GM18868 (cell line): ENCODE measurements around the gene ILRUN.
"Not testable (repeated sequence)": the region's sequence is repeated elsewhere in the genome, so short reads cannot be mapped to it uniquely, and the experiment has no call there.

Experiments used
- ATAC-seq: cut with Tn5 transposase; IDR thresholded peaks from one replicate; pipeline ENCODE4 v1.9.1; 2021; ENCODE audit warnings: mild to moderate bottlenecking, moderate library complexity; ENCODE audit not compliant: unreplicated experiment

ILRUN gene

DNA sequence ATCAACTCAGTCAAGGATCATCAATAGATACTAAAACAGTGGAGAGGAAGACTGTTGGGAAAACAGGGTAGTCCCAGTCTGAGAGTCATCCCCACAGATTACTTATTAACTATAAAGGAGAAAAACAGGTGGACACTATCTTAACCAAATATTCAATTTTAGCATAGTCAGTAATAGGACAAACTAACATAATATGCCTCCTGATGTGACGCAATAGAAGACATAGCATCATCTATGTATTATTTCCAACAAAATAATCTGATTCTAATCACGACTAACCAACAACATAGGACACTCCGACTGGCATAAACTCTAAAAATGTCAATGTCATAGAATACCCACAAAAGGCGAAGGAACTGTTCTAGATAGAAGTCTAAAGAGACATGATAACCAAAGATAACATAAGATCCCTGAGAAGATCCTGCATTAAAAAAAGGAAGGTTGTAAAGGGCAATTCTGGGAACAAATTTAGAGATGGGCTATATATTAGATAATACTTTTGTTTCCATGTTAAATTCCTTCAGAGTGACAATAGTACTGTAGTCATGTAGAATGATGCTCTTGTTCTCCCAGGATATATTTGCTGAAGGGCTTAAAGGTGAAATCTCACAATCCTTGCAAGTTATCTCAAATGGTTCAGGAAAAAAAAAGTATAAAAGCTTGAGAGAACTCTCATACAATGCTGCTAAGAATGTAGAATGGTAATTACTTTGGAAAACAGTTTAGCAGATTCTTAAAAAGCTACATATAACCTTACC, 28.9 kb downstream of the ILRUN start:
- no peak for ATAC-seq

DNA sequence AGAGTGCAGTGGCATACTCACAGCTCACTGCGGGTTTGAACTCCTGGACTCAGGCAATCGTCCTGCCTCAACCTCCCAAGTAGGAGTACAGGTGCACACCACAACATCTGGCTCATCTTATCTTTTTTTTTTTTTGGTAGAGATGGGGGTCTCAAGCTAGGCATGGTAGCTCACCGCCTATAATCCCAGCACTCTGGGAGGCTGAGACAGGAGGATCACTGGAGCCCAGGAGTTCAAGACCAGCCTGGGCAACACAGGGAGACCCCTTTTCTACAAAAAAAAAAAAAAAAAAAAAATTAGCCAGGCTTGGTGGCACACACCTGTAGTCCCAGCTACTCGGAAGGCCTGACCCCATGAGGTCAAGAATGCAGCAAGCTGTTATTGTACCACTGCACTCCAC, 31.5 kb downstream of the ILRUN start:
- no peak for ATAC-seq

DNA sequence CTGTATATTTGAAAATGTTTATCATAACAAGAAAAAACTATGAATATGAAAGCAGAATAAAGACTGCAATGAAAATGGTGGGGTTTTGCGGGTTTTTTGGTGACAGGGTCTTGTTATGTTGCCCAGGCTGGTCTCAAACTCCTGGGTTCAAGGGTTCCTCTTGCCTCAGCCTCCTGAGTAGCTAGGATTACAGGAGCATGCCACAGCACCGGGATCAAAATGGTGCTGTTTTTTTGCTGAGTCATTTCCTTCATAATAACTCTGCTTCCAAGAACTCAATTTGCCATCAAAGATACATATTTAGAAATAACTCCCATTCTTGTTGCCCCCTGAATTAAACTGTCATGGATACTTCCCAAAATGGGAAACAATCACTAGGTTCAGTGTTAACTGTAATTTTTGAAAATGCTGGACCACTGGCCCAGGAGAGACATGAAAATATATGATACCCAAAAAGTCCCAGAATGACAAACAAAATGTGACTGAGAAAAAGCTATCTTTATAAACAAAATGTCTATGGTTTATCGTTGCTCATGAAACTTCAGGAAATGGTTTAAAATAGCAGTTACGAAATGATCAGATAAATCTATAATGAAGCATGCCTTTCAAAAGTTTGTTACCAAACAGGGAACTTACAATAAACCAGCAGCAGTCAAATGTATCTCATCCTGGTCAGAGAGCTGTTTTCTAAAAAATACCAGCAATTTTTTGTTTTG, 32.2 kb downstream of the ILRUN start:
- no peak for ATAC-seq

DNA sequence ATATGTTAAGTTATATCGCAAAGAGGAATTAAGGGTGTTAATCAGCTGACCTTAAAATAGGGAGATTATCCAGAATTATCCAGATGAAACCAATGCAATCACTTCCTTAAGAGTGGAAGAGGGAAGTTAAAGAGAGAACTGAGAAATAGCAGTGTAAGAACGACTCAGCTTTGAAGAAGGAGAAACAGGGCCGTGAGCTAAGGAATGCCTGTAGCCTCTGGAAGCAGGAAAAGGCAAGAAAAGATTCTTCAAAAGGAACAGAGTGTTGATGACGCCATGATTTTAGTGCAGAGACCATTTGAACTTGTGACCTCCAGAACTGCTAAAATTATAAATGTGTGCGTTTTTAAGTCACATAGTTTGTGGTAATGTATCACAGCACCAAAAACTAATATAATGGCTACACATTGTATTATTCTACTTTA, 32.7 kb downstream of the ILRUN start:
- no peak for ATAC-seq

DNA sequence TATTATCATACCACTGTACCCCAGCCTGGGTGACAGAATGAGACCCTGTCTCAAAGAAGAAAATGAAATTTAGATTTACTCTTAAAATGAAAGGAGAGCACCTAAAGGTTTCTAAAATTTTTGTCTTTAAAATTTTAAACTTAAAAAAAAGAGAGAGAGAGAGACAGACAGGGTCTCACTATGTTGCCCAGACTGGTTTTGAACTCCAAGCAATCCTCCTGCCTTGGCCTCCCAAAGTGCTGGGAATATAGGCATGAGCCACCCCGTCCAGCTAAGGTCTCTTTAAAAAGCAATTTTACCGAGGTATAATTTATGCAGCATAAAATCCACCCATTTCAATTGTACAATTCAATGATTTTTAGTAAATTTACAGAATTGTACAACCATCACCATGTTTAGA, 33.2 kb downstream of the ILRUN start:
- ATAC-seq, result no peak

DNA sequence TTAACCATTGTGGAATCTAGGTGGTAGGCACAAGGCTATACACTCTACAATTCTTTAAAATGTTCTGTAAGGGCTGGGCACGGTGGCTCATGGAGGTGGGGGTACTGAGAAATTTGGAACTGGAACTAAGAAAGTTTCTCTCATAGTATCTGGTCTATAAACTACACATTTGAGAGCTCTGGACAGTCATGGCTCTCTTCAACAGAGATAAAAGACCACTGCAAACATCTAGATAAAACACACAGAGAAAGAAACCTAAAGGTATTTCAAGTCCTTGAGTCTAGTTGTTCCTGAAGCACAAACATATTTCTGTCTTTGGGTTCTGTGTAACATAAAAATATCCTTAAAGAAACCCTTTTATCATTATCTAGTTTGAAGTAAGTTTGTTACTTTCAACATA, 35.2 kb downstream of the ILRUN start:
- ATAC-seq, result no peak

DNA sequence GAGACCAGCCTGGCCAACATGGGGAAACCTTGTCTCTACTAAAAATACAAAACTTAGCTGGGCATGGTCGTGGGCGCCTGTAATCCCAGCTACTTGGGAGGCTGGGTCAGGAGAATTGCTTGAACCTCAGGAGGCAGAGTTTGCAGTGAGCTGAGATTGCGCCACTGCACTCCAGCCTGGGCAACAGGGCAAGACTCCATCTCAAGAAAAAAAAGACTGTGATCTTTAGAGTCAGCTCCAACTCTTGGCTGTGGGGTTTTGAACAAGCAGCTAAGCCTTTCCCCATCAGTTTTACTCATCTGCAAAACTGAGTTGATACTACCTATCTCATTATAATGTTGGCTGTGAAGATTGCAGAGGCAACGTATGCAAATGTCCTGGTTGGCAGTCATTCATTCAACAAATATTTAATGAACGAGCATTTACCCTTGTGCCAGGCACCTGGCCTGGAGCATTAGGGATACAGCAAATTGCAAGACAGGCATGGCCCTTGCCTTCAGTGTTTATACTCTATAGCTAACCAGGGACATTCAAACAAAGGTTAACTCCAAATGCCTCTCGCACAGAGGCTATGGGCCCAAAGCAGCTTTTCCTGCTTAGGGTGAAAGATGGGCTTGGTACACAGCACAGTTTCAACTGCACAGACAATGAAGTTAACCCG, 37.8 kb downstream of the ILRUN start:
- no peak for ATAC-seq

DNA sequence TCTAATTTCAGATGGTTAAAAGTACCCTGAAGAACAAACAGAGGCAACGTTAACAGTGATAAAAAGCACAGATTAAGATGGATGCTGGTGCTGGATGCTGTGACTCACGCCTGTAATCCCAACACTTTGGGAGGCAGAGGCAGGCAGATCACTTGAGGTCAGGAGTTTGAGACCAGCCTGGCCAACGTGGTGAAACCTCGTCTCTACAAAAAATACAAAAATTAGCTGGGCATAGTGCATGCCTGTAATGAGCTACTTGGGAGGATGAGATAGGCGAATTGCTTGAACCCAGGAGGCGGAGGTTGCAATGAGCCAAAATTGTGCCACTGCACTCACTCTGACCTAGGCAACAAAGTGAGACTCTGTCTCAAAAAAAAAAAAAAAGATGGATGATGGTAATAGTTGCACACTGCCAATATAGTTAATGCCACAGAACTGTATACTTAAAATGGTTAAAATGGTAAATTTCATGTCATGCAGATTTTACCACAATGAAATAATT, 38.5 kb downstream of the ILRUN start:
- ATAC-seq, result not testable (repeated sequence)

DNA sequence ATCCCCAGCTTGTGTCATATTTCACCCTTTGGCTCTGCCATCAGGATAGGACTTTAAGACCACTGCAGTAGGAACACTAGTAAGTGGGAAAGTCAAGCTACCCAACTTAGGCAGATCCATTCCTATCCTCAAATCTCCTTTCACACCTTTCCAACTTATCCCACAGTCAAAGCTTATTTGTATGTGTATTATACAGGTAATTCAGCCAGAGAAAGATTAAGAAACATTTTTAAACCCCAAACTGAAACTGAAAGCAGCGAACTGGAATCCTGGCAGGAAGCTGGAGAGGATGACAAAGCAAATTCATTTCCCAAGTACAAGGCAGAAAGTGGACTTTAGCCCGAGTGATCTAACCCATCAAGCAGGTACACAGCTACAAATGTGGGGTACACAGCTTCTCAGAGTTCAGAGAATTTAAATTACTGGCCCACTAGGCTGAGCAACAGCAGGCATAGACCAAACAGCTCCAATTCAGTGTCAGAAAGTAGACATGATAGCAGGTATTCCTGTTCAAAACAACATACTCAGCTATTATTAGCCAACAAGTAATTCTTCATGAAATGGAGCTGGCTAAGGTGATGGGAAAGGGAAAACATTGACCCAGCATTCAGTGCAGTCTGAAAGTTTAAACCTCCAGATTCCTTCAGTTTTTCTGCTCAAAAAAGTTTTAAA, 39.1 kb downstream of the ILRUN start:
- no peak for ATAC-seq

DNA sequence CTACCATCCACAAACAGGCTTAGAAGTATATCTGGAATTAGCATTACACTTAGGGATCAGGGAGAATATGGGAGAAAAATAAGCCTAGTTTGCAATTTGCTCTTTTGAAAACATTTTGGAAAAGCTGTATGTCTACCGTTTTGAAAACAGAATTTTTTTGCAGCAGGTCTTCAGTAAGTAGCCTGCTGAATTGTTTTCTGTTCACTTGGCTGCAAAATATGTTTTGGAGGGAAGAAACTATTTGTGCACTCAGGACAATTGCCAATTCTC, 39.6 kb downstream of the ILRUN start:
- no peak for ATAC-seq

DNA sequence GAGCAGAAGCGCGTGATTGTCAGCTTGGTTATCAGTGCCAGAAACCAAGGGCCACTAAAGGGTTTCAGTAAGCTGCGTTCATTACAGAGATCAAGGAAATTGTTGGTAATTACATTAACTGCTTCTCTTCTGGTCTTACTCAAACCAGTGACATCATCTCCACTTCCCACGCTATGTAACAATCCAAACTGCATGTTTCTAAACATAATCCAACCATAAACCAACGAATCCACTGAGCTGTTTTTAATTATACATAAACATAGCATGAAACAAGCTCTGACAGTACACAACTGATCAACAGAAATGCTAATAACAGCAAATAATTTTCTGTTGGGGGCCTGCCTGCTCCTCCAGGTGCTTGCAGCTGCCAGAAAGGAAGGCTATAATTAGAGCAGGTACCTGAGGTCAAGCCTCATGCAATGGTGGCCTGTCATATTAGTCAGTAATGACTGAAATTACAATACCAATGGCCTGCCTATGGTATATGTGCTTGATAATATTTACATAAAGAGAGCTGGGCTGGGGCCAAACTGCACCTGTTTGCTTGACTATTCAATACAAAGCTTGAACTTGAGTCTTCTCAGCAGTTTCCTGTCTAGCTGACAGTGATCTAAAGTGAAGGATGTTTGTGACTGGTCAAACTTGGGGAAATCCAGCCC, 40.1 kb downstream of the ILRUN start:
- ATAC-seq, result peak; percentile 88

DNA sequence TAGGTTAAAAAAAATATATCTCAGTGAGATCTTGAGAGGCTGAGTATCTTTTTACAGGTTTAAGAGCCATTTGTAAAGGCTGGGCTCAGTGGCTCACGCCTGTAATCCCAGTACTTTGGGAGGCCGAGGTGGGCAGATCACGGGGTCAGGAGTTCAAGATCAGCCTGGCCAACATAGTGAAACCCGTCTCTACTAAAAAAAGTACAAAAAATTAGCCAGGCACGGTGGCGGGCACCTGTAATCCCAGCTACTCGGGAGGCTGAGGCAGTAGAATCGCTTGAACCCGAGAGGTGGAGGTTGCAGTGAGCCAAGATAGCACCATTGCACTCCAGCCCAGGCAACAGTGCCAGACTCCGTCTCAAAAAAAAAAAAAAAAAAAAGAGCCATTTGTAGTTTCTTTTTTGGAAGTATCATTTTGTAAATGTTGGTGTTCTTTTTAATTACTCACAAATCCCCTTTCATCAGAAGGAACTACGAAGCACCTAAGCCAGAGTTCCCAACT, 40.6 kb downstream of the ILRUN start:
- not testable (repeated sequence) for ATAC-seq

DNA sequence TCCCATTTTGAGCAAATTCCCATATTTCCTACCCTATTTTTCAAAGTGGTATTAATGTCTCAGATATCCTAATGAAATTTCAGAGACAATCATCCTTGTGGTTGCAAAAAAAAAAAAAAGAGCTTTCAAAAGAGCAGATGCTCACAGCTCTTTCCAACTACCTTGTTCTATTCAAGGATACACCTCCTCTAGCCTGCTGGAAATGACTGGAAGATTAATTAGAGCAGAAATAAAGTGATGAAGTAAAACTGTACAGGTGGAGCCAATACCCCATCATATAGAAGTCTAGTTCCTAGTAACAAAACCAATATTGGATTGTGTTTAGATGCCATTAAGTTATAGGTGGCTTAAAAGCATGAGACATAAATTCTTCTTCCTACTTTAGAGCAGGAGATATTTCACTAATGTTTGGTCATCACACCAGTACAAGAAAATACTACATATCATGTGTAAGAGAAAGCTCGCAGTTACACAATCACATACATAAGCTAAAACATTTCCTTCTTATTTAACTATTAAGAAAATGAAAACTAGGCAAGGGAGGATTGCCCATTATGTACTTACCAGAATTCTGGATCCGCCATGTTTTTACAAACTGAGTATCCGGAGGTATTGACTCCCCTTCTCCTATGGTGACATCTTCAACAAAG, 42.4 kb downstream of the ILRUN start:
- ATAC-seq, result no peak

DNA sequence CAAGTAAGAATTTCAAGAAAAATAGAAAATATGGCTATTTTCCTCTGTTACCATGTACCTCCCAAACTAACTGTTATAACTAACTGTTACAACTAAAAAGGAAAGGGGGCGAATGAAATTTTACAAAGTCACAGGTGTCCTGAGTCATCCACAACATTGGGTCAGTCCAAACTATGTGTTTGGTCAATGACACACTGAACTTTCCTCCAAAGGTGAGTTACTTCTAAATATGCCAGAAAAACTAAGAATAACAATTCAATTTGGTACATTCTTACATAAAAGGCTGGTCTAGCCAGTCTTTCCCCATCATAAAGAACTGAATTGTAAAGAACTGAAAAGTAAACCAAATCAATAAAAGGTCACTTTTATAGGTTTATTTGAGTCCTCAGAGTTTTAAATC, 44.3 kb downstream of the ILRUN start:
- ATAC-seq, result no peak

DNA sequence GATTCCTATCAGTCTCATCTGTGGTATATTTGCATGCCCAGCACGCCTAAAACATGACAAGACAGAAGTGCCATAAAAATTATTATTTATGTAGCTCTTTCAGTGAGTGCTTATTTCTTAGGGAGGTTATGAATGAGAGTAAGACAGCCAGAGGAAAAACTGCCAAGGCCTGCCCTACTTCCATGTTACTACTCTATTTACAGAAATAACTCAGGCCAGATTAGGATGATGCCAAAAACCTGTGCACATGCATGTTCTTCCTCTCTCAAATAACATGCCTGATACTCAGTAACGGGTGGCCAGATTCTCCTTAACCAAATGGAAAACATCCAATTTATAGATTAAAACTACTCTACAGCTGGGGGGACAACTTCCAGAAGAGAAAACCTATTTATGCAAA, 45.7 kb downstream of the ILRUN start:
- no peak for ATAC-seq

DNA sequence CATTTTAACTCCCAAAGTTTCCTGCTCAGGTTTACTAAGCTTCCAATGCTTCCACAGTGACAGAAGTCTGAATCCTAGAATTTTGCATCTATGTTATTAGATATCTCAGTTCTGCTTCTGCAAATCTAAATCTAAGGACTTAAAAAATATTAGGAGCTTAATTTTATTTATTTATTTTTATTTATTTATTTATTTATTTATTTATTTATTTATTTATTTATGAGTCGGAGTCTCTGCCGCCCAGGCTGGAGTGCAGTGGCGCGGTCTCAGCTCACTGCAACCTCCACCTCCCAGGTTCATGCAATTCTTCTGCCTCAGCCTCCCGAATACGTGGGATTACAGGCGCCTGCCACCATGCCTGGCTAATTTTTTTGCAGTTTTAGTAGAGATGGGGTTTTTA, 46.3 kb downstream of the ILRUN start:
- not testable (repeated sequence) for ATAC-seq

DNA sequence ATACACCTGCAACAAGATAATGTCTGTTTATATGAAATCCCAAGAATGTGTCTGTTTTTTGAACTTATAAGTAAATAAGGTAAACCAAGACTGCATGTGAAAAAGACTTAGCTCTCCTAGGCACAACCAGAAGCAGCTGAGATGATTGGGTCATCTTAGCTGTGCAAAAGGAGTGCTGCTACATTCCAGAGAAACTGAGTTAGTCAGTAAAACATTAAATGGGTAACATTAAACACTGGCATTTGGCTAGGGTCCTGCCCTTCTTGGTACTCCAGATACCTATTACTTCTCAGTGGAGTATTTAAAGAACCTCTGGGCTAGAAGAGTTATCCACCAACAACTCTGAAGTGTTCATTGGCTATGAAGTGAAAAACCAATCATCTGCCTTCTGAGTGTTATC, 47.8 kb downstream of the ILRUN start:
- ATAC-seq, result no peak
